Breast epithelium (tissue), 4 donors: Measurements from ENCODE around the gene CNTN2. TPM values are rescaled to one million over a fixed set of nuclear protein-coding genes. Genes with fewer than 3 reads are reported as not detected.

ENCODE experiments used
- DNase-seq, 2 donors: peaks; one replicate each; pipeline ENCODE4 v3.0.0-alpha.2; 2019; ENCODE audit warnings: low spot score in 2 of 2
- H3K27ac ChIP-seq, 2 donors: fragments of 200-600 bp; sonication (generic) in 1 of 2; one replicate each; pipeline ENCODE4 v1.5.1; 2016 to 2019; ENCODE audit warnings: mild to moderate bottlenecking in 1 of 2
- H3K27me3 ChIP-seq, 2 donors: fragments of 200-600 bp; sonication (generic) in 1 of 2; one replicate each; pipeline versions ENCODE4 v1.5.1 to v1.6.0; 2017 to 2019; ENCODE audit warnings: control low read depth in 1 of 2, mild to moderate bottlenecking in 1 of 2
- H3K36me3 ChIP-seq: fragments of 200-600 bp; one replicate; pipeline ENCODE4 v1.5.1; 2019
- H3K4me1 ChIP-seq, 2 donors: fragments of 200-600 bp; sonication (generic); one replicate each; pipeline ENCODE4 v1.5.1; 2016 to 2019; ENCODE audit warnings: control low read depth in 1 of 2
- H3K4me3 ChIP-seq, 3 donors: fragments of 200-600 bp; sonication (generic); 1 replicate in 2 of 3; 2 replicates in 1 of 3; pipeline ENCODE4 v1.5.1; 2016 to 2019; ENCODE audit warnings: mild to moderate bottlenecking in 3 of 3, moderate library complexity in 2 of 3
- H3K9me3 ChIP-seq, 2 donors: fragments of 200-600 bp; sonication (generic) in 1 of 2; one replicate each; pipeline ENCODE4 v1.5.1; 2016 to 2019; ENCODE audit warnings: control low read depth in 1 of 2
- POLR2A ChIP-seq: fragments of 450-650 bp; IDR thresholded peaks from one replicate; pipeline ENCODE4 v1.6.1; 2016; ENCODE audit warnings: antibody characterized with exemption, mild to moderate bottlenecking, moderate library complexity
- POLR2AphosphoS5 ChIP-seq, 3 donors: sonication (generic); formaldehyde crosslinking; IDR thresholded peaks; one replicate each; pipeline ENCODE4 v1.6.1; 2017; ENCODE audit warnings: antibody characterized with exemption in 3 of 3
- intact Hi-C: fragments of 100-400 bp; cut with DNase I; formaldehyde crosslinking; loops from one replicate; pipeline ENCODE4 v1.15.1; 2023; ENCODE audit warnings: low total_unique reads
- total RNA-seq, 3 donors: library from RNA; depleted of rRNA; stranded (reverse); fragments of >200 nt; gene quantifications; one replicate each; pipeline ENCODE4 v1.1.0, GENCODE V29; 2016
- TF ChIP-seq, protein P1 (sequence below), 3 donors: fragments of 450-650 bp; IDR thresholded peaks; one replicate each; pipeline ENCODE4 v1.5.1; 2016 to 2017; ENCODE audit warnings: antibody characterized with exemption in 3 of 3, mild to moderate bottlenecking in 3 of 3, moderate library complexity in 3 of 3

Gene CNTN2
- total RNA-seq, 3 donors from 2014 or later = not detected

DNA sequence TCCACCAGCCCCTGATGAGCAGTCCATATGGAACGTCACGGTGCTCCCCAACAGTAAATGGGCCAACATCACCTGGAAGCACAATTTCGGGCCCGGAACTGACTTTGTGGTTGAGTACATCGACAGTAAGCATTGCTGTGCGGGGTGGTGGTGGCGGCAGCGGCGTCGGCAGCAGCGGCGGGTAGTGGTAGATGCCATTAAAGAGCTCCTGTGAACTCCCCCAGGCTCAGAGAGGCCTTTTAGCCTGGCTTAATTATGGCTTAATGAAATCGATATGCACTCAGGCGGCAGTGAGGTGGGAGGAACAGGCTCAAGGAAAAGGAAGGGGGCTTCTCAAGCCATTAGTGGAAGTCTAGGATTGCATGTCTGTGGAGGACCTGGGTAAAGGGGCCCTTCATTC is 41.9 kb upstream of the CNTN2 start:
- Histone ChIP-seq H3K4me1 (no peaks in the 10 kb centered on the region), H3K27ac (no peak overlapping the region), H3K36me3 (no peaks in the 10 kb centered on the region), H3K4me3 (no peak overlapping the region), H3K27me3 (no peaks in the 10 kb centered on the region), H3K9me3 (no peaks in the 10 kb centered on the region)
- no peak for TF ChIP-seq POLR2AphosphoS5 (IDR thresholded peaks at IDR 0.05)
- TF ChIP-seq, protein P1, sequence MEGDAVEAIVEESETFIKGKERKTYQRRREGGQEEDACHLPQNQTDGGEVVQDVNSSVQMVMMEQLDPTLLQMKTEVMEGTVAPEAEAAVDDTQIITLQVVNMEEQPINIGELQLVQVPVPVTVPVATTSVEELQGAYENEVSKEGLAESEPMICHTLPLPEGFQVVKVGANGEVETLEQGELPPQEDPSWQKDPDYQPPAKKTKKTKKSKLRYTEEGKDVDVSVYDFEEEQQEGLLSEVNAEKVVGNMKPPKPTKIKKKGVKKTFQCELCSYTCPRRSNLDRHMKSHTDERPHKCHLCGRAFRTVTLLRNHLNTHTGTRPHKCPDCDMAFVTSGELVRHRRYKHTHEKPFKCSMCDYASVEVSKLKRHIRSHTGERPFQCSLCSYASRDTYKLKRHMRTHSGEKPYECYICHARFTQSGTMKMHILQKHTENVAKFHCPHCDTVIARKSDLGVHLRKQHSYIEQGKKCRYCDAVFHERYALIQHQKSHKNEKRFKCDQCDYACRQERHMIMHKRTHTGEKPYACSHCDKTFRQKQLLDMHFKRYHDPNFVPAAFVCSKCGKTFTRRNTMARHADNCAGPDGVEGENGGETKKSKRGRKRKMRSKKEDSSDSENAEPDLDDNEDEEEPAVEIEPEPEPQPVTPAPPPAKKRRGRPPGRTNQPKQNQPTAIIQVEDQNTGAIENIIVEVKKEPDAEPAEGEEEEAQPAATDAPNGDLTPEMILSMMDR (IDR thresholded peaks at IDR 0.05) = no peak
- intact Hi-C loops = no loop called here
- DNase-seq = no peak

DNA sequence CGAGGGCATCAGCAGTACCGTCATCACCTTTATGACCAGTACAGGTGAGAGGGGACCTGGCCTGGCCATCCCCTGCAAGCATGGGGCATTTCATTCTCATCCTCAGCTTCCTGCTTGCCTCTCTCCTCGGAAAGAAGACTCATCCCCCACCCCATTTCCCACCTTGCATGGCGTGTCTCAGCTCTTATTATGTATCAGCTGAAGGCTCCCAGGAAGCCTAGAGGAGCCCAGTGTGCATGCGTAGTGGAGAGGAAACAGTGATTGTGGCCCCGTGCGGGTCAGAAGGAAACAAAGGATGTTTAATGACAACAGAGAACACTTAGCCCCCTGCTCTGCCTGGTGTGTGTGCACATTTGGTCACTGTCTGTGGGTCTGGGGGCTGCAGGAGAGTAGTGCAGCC is 40.3 kb upstream of the CNTN2 start:
- no peak for DNase-seq
- no peak overlapping the region for H3K27ac ChIP-seq
- H3K36me3 ChIP-seq = no peaks in the 10 kb centered on the region
- no peaks in the 10 kb centered on the region for H3K9me3 ChIP-seq
- no peak overlapping the region for H3K4me3 ChIP-seq
- no peaks in the 10 kb centered on the region for H3K4me1 ChIP-seq
- H3K27me3 ChIP-seq = no peaks in the 10 kb centered on the region
- intact Hi-C loops = no loop called here
- TF ChIP-seq POLR2A = no peak
- TF ChIP-seq, protein P1 (IDR thresholded peaks at IDR 0.05) = no peak
- TF ChIP-seq POLR2AphosphoS5 (IDR thresholded peaks at IDR 0.05) = no peak

GRCh38 chr1:205003358-205004131 is 39.5 kb upstream of the CNTN2 start:
- H3K9me3 ChIP-seq = no peaks in the 10 kb centered on the region
- TF ChIP-seq, protein P1 (IDR thresholded peaks at IDR 0.05) = no peak
- no peak for TF ChIP-seq POLR2AphosphoS5 (IDR thresholded peaks at IDR 0.05)
- H3K27me3 ChIP-seq = no peaks in the 10 kb centered on the region
- peak overlapping the region in 1 of 2 donors; percentile 30 for H3K27ac ChIP-seq
- no peak overlapping the region for H3K4me3 ChIP-seq
- H3K36me3 ChIP-seq = no peaks in the 10 kb centered on the region
- no peak for DNase-seq
- intact Hi-C loops = no loop called here
- H3K4me1 ChIP-seq = no peaks in the 10 kb centered on the region

DNA sequence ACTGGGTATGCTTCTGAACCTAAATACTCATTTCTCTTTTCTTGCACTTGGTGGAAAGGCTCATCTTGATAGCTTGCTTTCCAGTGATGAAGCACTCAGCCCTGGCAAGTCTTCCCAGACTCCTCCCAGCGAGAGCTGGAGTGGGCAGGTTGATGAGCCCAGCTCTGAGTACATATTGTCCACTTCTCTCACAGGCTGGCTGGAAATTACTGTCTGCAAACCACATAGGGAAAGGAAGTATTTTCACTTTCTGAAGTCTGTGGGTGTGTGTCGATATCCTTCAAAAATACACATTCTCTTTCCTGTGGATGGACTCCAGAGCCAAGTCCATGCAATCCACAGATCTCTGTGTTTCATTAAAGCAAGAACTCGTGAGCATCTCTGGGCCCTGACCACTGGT is 38.7 kb upstream of the CNTN2 start:
- H3K36me3 ChIP-seq = no peaks in the 10 kb centered on the region
- TF ChIP-seq, protein P1 (IDR thresholded peaks at IDR 0.05) = no peak
- TF ChIP-seq POLR2AphosphoS5 (IDR thresholded peaks at IDR 0.05) (no peak), POLR2A (no peak)
- intact Hi-C loops = no loop called here
- no peak for DNase-seq
- no peak overlapping the region for H3K4me3 ChIP-seq
- peak overlapping the region; percentile 41 to 54 for H3K27ac ChIP-seq
- no peaks in the 10 kb centered on the region for H3K4me1 ChIP-seq
- no peaks in the 10 kb centered on the region for H3K9me3 ChIP-seq
- H3K27me3 ChIP-seq = no peaks in the 10 kb centered on the region

DNA sequence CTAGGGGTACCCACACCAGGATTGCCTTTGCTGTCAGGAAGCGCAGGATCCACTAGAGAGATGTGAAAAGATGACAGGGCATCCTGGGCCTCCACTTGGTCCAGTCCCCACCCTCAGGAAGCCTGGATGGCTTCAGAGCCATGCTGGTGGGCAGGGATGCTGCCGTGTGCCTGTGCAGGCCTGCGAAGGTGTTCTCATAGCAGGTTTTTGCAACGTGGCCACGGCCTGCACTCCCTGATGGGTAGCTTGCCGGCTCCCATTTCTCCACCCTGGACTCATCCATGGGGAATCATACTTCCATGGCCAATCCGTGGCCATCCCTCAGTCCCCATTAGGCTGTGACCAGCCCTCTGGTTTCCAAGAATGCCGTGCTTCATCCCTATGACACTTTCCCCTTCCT is 34.1 kb upstream of the CNTN2 start:
- TF ChIP-seq POLR2A (no peak), POLR2AphosphoS5 (IDR thresholded peaks at IDR 0.05) (no peak)
- TF ChIP-seq, protein P1 (IDR thresholded peaks at IDR 0.05) = no peak
- no peaks in the 10 kb centered on the region for H3K9me3 ChIP-seq
- intact Hi-C loops = no loop called here
- peaks cover 3 to 8% of the 10 kb centered on the region in 2 donors for H3K4me1 ChIP-seq
- DNase-seq = no peak
- no peak overlapping the region for H3K27ac ChIP-seq
- no peak overlapping the region for H3K4me3 ChIP-seq
- H3K27me3 ChIP-seq = no peaks in the 10 kb centered on the region
- no peaks in the 10 kb centered on the region for H3K36me3 ChIP-seq
